Femur (tissue), 1 donor: ENCODE data around the gene AGPS.
"Not testable (repeated sequence)": the region's sequence is repeated elsewhere in the genome, so short reads cannot be mapped to it uniquely, and the experiment has no call there.

ENCODE experiments used
- DNase-seq: peaks from one replicate; pipeline ENCODE4 v3.0.0-alpha.2; 2017

Gene AGPS

GRCh38 chr2:177392373-177393202 is at the start of gene AGPS:
Gene AGPS (plus strand): TSS chr2:177392773. CDS start chr2:177392790, 17 bp downstream.
- peak; percentile 86 for DNase-seq

GRCh38 chr2:177343773-177344172 is 48.8 kb upstream of the AGPS start:
- DNase-seq = no peak

DNA sequence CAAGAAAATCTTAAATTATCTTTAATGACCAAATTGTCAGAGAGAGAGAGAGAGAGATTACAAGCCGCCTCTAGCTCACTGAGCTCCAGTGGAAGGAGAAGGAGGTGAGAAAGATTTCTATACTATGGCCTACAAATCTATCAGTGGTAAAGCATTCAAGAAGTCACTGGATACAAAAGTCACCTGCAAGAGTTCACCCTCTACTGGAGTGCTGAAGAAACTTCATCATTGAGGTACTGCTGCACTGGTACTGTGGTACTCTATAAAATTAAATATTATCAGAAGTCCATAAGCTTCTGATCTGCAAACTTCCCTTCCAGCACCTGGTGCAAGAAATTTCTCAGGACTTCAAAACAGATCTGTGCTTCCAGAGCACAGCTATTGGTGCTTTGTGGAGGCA is 48.3 kb upstream of the AGPS start:
- DNase-seq = no peak

DNA sequence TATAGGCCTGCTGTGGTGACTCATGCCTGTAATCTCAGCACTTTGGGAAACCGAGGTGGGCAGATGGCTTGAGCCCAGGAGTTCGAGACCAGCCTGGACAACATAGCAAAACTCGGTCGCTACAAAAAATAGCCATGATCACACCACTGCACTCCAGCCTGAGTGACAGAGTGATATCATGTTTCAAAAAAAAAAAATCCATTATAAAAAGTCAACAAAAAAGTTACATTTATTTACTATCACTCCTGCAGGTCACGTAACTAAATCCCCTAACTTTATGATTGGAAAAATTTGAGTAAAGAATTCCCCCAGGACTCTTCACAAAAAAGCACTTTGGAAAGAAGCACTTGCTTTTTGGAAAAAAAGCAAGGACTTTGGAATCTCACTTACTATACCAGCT is 46.4 kb upstream of the AGPS start:
- no peak for DNase-seq

- DNase-seq = no peak
Measured at GRCh38 chr2:177347570-177347969, 45.0 kb upstream of the AGPS start.

- no peak for DNase-seq
Measured at GRCh38 chr2:177348118-177348654, 44.4 kb upstream of the AGPS start.

GRCh38 chr2:177348733-177349693 is 43.6 kb upstream of the AGPS start:
- DNase-seq = no peak

DNA sequence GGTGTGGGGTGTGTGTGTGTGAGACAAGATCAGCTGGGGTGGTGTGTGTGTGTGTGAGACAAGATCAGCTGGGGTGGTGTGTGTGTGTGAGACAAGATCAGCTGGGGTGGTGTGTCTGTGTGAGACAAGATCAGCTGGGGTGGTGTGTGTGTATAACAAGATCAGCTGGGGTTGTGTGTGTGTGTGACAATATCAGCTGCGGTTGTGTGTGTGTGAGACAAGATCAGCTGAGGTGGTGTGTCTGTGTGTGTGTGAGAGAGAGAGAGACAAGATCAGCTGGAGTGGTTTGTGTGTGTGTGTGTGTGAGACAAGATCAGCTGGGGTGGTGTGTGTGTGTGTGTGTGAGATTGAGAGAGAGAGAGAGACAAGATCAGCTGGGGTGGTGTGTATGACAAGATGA is 41.9 kb upstream of the AGPS start:
- not testable (repeated sequence) for DNase-seq

- DNase-seq = not testable (repeated sequence)
Measured at GRCh38 chr2:177351121-177351520, 41.5 kb upstream of the AGPS start.

DNA sequence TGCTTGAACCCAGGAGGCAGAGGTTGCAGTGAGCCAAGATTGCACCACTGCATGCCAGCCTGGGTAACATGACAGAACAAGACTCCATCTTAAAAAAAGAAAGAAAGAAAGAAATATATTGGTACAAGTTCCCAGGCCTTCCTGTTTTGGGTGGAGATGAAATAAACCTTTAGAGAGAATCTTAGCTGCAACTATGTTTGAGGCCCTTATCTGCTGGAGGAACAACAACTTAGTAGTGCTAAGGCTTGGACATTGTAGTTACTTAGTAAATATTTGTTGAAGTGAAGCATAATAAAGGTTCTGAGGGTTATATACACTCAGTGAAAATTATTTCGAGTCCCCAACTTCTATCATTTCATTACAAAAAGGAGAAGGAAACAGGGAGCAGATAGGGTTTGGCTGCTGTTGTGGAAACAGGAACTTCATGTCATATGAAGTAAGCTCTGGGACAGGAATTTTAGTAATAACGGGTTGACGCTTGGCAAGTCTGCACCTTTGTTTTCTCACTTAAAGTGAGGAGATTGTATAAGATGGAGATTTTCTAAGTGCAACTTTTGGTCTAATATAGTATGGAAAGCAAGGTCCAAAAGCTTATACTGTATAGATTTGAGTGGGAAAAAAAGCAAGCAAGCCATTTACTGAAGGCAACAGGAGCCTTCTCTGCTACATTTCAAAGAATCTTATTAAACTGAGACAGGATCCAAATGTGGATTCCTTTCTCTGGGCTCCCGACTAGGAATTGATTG is 40.0 kb upstream of the AGPS start:
- no peak for DNase-seq

GRCh38 chr2:177353187-177353478 is 39.4 kb upstream of the AGPS start:
- DNase-seq = peak; percentile 62

- not testable (repeated sequence) for DNase-seq
Measured at GRCh38 chr2:177354541-177354940, 38.0 kb upstream of the AGPS start.

DNA sequence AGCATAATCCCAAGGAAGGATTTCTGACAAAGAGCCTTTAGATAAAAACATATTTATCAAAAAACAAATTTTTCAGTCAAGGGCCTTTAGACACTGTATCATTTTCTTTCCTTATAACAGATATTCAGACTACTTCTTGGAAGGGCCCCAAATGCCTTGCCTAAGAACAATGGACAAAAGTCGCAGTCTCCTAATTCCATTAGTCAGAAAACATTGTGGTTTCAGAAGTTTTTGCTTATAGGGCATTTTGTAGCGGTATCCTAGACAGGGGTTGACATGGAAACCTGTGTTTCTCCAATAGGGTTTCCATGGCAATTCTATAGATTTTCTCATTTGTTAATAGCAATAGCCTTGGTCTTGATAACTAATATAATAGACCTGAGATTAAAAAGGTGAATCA is 36.7 kb upstream of the AGPS start:
- DNase-seq = no peak

- no peak for DNase-seq
Measured at GRCh38 chr2:177359836-177360595, 32.6 kb upstream of the AGPS start.

DNA sequence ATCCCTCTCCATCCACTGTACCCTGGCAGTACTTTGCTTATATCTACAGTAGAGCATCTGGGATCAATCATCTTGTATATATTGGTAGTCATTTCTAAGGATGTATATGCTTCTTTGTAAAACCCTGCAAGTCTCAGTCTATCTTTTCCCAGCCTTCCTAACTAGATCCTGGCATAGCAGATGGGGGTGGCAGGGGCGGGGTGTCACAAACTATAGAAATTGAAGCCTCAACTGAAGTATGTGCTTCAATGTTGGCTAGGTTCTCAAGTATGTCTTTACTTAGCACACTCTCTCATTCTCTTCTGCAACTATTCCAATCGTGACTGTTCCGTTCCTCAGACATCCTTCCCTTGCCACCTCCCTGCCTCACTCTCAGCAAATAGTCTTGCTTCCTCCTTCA is 30.1 kb upstream of the AGPS start:
- DNase-seq = no peak

- no peak for DNase-seq
Measured at GRCh38 chr2:177363332-177363731, 29.2 kb upstream of the AGPS start.

DNA sequence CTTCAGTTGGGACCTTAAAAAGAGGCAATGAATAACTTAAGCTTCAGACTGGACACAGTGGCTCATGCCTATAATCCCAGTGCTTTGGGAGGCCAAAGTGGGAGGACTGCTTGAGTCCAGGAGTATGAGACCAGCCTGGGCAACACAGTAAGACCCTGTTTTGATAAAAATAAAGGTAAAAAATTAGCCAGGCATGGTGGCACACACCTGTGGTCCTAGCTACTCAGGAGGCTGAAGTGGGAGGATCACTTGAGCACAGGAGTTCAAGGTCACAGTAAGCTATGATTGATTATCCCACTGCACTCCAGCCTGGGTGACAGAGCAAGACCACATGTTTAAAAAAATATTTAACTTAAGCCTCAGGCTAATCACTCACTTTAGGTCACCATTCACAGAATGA is 26.8 kb upstream of the AGPS start:
- DNase-seq = not testable (repeated sequence)

DNA sequence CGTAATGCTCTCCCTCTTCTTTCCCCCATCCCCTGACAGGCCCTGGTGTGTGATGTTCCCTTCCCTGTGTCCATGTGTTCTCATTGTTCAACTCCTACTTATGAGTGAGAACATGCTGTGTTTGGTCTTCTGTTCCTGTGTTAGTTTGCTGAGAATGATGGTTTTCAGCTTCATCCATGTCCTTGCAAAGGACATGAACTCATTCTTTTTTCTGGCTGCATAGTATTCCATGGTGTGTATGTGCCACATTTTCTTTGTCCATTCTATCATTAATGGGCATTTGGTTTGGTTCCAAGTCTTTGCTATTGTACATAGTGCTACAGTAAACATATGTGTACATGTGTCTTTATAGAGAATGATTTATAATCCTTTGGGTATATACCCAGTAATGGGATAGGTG is 24.6 kb upstream of the AGPS start:
- DNase-seq = not testable (repeated sequence)

DNA sequence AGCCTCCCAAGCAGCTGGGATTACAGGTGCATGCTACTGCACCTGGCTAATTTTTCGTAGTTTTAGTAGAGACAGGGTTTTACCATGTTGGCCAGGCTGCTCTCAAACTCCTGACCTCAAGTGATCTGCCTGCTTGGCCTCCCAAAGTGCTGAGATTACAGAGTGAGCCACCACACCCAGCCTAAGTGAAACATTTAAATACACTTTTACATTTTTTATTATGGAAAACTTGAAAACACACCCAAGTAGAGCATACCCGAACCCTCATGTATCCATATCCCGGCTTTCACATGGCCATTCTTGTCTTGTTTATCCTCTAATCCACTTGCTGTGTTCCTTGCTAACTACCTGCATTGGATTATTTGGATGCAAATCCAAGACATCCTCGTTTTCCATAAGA is 13.2 kb upstream of the AGPS start:
- DNase-seq = no peak

- no peak for DNase-seq
Measured at GRCh38 chr2:177380181-177380580, 12.4 kb upstream of the AGPS start.

GRCh38 chr2:177383935-177384334 is 8.6 kb upstream of the AGPS start:
- no peak for DNase-seq

DNA sequence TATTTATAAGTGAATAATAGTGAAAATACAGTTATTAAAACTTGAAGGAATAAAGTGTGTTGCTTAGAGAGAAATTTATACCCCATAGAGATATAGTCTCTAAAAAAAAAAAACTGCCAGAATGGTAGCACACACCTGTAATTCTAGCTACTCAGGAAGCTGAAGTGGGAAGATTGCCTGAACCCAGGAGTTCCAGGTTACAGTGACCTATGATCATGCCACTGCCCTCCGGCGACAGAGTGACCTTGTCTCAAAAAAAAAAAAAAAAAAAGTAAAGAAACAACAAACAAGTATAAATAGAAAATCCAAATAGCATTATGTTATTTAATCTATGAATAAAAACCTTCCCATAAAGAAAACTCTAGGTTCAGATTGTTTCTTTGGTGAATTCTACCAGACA is 7.4 kb upstream of the AGPS start:
- no peak for DNase-seq
